HL-60 (cell line): ENCODE results near the gene DISP2.

Experiments used
- GABPA ChIP-seq: IDR thresholded peaks from 2 replicates; pipeline ENCODE4 v1.6.1; 2012; ENCODE audit warnings: low read depth
- POLR2AphosphoS5 ChIP-seq: IDR thresholded peaks from 2 replicates; pipeline ENCODE4 v1.6.1; 2012; ENCODE audit warnings: low read depth
- TF ChIP-seq, protein P1 (sequence below): IDR thresholded peaks from one replicate; pipeline ENCODE4 v1.5.1; 2011; ENCODE audit warnings: low read length, control low read depth, inconsistent platforms; ENCODE audit not compliant: insufficient read depth
- TF ChIP-seq, protein P2 (sequence below): IDR thresholded peaks from 2 replicates; pipeline ENCODE4 v1.6.1; 2012; ENCODE audit warnings: low read depth; ENCODE audit not compliant: insufficient replicate concordance

DNA sequence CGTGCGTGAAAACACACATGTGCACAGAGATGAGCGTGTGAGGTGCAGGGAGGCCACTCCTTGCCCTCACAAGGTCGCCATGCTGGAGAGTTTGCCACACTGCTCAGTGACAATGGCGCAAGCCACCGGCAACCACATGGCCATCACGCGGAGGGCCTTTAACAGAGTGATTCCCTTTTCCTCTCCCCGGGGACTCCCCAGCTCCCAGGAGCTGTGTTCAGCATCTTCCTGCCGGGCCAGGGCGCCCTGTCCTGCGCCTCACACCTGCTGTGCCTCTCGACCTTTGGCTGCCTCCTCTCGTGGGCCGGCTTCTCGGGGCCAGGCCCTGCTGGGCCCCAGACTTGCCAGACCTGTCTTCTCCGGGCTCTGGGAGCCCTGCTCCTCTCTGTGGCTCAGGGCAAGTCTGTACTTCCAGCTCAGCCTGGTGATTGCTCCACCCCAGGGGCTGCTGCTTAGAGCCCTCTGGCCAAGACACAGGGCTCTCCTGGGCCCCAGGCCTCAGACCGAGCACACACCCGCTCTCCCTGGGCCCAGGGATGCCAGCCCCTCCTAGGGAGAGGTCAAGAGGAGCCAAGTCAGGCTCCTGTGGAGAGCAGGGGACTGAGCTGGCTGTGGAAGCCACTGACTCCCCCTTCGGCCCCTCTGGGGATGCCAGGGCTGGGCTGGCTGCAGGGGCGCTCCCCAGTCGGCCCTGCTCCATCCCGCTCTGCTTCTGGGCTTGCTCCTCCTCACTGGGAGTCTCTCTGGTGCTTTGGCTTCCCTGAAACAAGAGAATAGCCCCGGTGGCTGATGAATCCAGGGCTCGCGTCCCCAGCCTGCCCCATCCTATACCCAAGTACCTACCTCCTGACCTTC, 22.9 kb upstream of the DISP2 start:
- TF ChIP-seq, protein P1, sequence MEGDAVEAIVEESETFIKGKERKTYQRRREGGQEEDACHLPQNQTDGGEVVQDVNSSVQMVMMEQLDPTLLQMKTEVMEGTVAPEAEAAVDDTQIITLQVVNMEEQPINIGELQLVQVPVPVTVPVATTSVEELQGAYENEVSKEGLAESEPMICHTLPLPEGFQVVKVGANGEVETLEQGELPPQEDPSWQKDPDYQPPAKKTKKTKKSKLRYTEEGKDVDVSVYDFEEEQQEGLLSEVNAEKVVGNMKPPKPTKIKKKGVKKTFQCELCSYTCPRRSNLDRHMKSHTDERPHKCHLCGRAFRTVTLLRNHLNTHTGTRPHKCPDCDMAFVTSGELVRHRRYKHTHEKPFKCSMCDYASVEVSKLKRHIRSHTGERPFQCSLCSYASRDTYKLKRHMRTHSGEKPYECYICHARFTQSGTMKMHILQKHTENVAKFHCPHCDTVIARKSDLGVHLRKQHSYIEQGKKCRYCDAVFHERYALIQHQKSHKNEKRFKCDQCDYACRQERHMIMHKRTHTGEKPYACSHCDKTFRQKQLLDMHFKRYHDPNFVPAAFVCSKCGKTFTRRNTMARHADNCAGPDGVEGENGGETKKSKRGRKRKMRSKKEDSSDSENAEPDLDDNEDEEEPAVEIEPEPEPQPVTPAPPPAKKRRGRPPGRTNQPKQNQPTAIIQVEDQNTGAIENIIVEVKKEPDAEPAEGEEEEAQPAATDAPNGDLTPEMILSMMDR = no peak
- TF ChIP-seq POLR2AphosphoS5 = no peak
- TF ChIP-seq, protein P2, sequence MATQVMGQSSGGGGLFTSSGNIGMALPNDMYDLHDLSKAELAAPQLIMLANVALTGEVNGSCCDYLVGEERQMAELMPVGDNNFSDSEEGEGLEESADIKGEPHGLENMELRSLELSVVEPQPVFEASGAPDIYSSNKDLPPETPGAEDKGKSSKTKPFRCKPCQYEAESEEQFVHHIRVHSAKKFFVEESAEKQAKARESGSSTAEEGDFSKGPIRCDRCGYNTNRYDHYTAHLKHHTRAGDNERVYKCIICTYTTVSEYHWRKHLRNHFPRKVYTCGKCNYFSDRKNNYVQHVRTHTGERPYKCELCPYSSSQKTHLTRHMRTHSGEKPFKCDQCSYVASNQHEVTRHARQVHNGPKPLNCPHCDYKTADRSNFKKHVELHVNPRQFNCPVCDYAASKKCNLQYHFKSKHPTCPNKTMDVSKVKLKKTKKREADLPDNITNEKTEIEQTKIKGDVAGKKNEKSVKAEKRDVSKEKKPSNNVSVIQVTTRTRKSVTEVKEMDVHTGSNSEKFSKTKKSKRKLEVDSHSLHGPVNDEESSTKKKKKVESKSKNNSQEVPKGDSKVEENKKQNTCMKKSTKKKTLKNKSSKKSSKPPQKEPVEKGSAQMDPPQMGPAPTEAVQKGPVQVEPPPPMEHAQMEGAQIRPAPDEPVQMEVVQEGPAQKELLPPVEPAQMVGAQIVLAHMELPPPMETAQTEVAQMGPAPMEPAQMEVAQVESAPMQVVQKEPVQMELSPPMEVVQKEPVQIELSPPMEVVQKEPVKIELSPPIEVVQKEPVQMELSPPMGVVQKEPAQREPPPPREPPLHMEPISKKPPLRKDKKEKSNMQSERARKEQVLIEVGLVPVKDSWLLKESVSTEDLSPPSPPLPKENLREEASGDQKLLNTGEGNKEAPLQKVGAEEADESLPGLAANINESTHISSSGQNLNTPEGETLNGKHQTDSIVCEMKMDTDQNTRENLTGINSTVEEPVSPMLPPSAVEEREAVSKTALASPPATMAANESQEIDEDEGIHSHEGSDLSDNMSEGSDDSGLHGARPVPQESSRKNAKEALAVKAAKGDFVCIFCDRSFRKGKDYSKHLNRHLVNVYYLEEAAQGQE = no peak
- TF ChIP-seq GABPA = no peak
